Measurements from ENCODE around the gene PRKCA.
"Not testable (repeated sequence)": the region's sequence is repeated elsewhere in the genome, so short reads cannot be mapped to it uniquely, and the experiment has no call there.

The PRKCA gene

DNA sequence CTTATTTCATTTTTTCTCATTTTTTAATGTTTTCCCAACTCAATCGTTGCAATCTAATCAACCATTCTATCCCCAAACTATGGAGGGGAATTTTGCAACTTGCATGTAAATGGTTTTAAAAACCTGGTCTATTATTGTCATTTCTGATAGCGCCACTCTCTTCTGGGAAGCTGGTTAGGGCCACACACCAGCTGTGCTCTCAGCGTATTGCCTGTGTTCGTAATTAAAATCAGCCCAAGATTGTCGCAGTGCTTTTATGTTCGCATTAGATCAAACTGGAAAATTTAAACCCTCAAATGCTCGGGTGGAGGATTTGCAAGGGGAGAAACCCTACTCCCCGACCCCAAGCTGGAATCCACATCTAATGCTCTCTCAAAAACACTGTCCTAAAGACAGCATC lies 409.0 kb downstream of the PRKCA start:
- H3K79me2 ChIP-seq (ENCODE audit: insufficient read depth, low read length) = no peaks in the 10 kb centered on the region
- no peak for TF ChIP-seq EZH2phosphoT487 (IDR thresholded peaks at IDR 0.05; ENCODE audit: borderline replicate concordance)
- TF ChIP-seq, protein P1, sequence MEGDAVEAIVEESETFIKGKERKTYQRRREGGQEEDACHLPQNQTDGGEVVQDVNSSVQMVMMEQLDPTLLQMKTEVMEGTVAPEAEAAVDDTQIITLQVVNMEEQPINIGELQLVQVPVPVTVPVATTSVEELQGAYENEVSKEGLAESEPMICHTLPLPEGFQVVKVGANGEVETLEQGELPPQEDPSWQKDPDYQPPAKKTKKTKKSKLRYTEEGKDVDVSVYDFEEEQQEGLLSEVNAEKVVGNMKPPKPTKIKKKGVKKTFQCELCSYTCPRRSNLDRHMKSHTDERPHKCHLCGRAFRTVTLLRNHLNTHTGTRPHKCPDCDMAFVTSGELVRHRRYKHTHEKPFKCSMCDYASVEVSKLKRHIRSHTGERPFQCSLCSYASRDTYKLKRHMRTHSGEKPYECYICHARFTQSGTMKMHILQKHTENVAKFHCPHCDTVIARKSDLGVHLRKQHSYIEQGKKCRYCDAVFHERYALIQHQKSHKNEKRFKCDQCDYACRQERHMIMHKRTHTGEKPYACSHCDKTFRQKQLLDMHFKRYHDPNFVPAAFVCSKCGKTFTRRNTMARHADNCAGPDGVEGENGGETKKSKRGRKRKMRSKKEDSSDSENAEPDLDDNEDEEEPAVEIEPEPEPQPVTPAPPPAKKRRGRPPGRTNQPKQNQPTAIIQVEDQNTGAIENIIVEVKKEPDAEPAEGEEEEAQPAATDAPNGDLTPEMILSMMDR (conservative IDR thresholded peaks at IDR 0.05; ENCODE audit: low read length) = no peak
- H3K4me3 ChIP-seq (ENCODE audit: low read length, poor library complexity, severe bottlenecking) = no peak overlapping the region
- no peak overlapping the region for H2AFZ ChIP-seq (ENCODE audit: low read length)
- H3K4me2 ChIP-seq (ENCODE audit: low read depth, low read length, poor library complexity, severe bottlenecking) = no peak overlapping the region
- H3K4me1 ChIP-seq (ENCODE audit: insufficient read depth, low read length, poor library complexity, severe bottlenecking) = peaks cover 17% of the 10 kb centered on the region
- no peaks in the 10 kb centered on the region for H3K27me3 ChIP-seq (ENCODE audit: insufficient read depth, low read length, poor library complexity, severe bottlenecking)
- no peaks in the 10 kb centered on the region for H3K9me3 ChIP-seq (ENCODE audit: insufficient read depth, low read depth, low read length)
- H4K20me1 ChIP-seq (ENCODE audit: insufficient read depth, low read length, poor library complexity, severe bottlenecking) = no peaks in the 10 kb centered on the region
- H3K36me3 ChIP-seq (ENCODE audit: insufficient read depth, low read length) = no peaks in the 10 kb centered on the region
- H3F3A ChIP-seq (ENCODE audit: low read depth) = no peaks in the 10 kb centered on the region
- no peak overlapping the region for H3K9ac ChIP-seq (ENCODE audit: low read depth, low read length, poor library complexity, severe bottlenecking)
- H3K9me2 ChIP-seq (replicated peaks; ENCODE audit: low read depth, low read length) = no peaks in the 10 kb centered on the region

DNA sequence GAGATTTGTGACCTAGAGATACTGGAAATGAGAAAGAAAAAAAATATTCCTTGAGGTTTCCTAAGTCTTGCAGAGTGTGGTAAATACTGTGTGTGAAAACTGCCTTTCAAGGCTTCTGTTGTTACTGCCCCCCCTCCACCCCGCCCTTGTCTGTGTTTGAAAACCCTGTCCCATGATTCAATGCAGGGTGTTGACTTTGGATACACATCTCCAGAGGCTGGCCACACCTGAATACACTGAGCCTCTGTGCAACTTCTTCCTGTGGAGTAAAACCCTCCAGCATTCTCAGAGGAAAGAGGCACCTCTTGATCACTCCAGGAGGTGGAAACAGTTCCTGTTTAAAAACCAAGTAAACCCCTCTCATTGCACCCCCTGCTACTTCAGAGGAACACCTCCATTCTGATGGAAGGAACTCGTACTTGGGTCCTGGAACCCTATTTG lies 409.5 kb downstream of the PRKCA start:
- no peak overlapping the region for H2AFZ ChIP-seq (ENCODE audit: low read length)
- H3K36me3 ChIP-seq (ENCODE audit: insufficient read depth, low read length) = no peaks in the 10 kb centered on the region
- H3K79me2 ChIP-seq (ENCODE audit: insufficient read depth, low read length) = no peaks in the 10 kb centered on the region
- no peaks in the 10 kb centered on the region for H3F3A ChIP-seq (ENCODE audit: low read depth)
- peaks cover 17% of the 10 kb centered on the region for H3K4me1 ChIP-seq (ENCODE audit: insufficient read depth, low read length, poor library complexity, severe bottlenecking)
- no peak overlapping the region for H3K4me3 ChIP-seq (ENCODE audit: low read length, poor library complexity, severe bottlenecking)
- no peak overlapping the region for H3K9ac ChIP-seq (ENCODE audit: low read depth, low read length, poor library complexity, severe bottlenecking)
- no peaks in the 10 kb centered on the region for H4K20me1 ChIP-seq (ENCODE audit: insufficient read depth, low read length, poor library complexity, severe bottlenecking)
- H3K4me2 ChIP-seq (ENCODE audit: low read depth, low read length, poor library complexity, severe bottlenecking) = no peak overlapping the region
- H3K9me2 ChIP-seq (replicated peaks; ENCODE audit: low read depth, low read length) = no peaks in the 10 kb centered on the region
- H3K27me3 ChIP-seq (ENCODE audit: insufficient read depth, low read length, poor library complexity, severe bottlenecking) = no peaks in the 10 kb centered on the region
- no peaks in the 10 kb centered on the region for H3K9me3 ChIP-seq (ENCODE audit: insufficient read depth, low read depth, low read length)
- TF ChIP-seq, protein P1 (conservative IDR thresholded peaks at IDR 0.05; ENCODE audit: low read length) = no peak
- TF ChIP-seq EZH2phosphoT487 (IDR thresholded peaks at IDR 0.05; ENCODE audit: borderline replicate concordance) = no peak

DNA sequence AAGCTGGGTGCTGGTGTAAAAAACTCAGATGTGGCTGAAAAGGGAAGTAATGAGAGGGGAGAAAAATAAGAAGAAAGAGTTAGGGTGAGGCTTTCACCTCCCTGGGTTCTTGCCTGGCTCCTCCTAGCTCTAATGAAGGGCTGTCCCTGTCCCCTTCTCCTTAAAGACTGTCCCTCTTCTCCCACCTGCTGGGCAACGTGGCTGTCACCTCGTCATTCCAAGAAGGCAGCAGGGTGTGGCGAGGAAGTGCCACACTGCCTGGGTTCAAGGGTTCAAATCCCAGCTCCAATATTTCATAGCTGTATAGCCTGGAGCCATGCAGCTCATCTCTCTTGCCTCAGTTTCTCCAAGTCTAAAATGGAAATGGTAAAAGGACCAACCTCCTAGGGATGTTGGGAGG lies 410.0 kb downstream of the PRKCA start:
- no peaks in the 10 kb centered on the region for H3K9me2 ChIP-seq (replicated peaks; ENCODE audit: low read depth, low read length)
- peaks cover 17% of the 10 kb centered on the region for H3K4me1 ChIP-seq (ENCODE audit: insufficient read depth, low read length, poor library complexity, severe bottlenecking)
- H4K20me1 ChIP-seq (ENCODE audit: insufficient read depth, low read length, poor library complexity, severe bottlenecking) = no peaks in the 10 kb centered on the region
- H3K9me3 ChIP-seq (ENCODE audit: insufficient read depth, low read depth, low read length) = no peaks in the 10 kb centered on the region
- no peak for TF ChIP-seq EZH2phosphoT487 (IDR thresholded peaks at IDR 0.05; ENCODE audit: borderline replicate concordance)
- TF ChIP-seq, protein P1 (conservative IDR thresholded peaks at IDR 0.05; ENCODE audit: low read length) = no peak
- H3K36me3 ChIP-seq (ENCODE audit: insufficient read depth, low read length) = no peaks in the 10 kb centered on the region
- H3K4me2 ChIP-seq (ENCODE audit: low read depth, low read length, poor library complexity, severe bottlenecking) = no peak overlapping the region
- no peaks in the 10 kb centered on the region for H3K79me2 ChIP-seq (ENCODE audit: insufficient read depth, low read length)
- H3F3A ChIP-seq (ENCODE audit: low read depth) = no peaks in the 10 kb centered on the region
- H3K27me3 ChIP-seq (ENCODE audit: insufficient read depth, low read length, poor library complexity, severe bottlenecking) = no peaks in the 10 kb centered on the region
- no peak overlapping the region for H2AFZ ChIP-seq (ENCODE audit: low read length)
- no peak overlapping the region for H3K4me3 ChIP-seq (ENCODE audit: low read length, poor library complexity, severe bottlenecking)
- no peak overlapping the region for H3K9ac ChIP-seq (ENCODE audit: low read depth, low read length, poor library complexity, severe bottlenecking)

DNA sequence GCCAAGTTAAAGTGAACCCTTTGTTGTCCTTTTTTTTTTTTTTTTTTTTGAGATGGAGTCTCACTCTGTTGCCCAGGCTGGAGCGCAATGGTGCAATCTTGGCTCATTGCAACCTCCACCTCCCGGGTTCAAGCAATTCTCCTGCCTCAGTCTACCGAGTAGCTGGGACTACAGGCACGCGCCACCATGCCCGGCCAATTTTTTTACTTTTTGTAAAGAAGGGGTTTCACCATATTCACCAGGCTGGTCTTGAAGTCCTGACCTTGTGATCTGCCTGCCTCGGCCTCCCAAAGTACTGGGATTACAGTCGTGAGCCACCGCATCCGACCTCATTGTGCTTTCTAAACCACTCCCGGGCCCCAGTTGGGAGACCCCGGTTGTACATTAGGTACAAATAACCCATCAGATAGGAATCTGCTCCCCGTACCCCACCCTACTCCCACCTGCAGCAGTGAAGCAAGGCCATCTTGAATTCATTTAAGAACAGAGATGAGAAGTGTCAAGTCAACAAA lies 410.7 kb downstream of the PRKCA start:
- H3F3A ChIP-seq (ENCODE audit: low read depth); H3K27me3 ChIP-seq (ENCODE audit: insufficient read depth, low read length, poor library complexity, severe bottlenecking); H3K36me3 ChIP-seq (ENCODE audit: insufficient read depth, low read length); H3K4me3 ChIP-seq (ENCODE audit: low read length, poor library complexity, severe bottlenecking); H3K9me2 ChIP-seq (replicated peaks; ENCODE audit: low read depth, low read length); H4K20me1 ChIP-seq (ENCODE audit: insufficient read depth, low read length, poor library complexity, severe bottlenecking); H3K79me2 ChIP-seq (ENCODE audit: insufficient read depth, low read length); H3K4me2 ChIP-seq (ENCODE audit: low read depth, low read length, poor library complexity, severe bottlenecking); H3K9me3 ChIP-seq (ENCODE audit: insufficient read depth, low read depth, low read length); H2AFZ ChIP-seq (ENCODE audit: low read length); H3K9ac ChIP-seq (ENCODE audit: low read depth, low read length, poor library complexity, severe bottlenecking): not testable (repeated sequence)
- H3K4me1 ChIP-seq (ENCODE audit: insufficient read depth, low read length, poor library complexity, severe bottlenecking) = peaks cover 17% of the 10 kb centered on the region
